Mesenchymal stem cell (in vitro differentiated cells and primary cell): ENCODE measurements around the gene CHST4. TPM values are rescaled to one million over a fixed set of nuclear protein-coding genes. Genes with fewer than 3 reads are reported as not detected.

Experiments
- DNase-seq: peaks from one replicate; pipeline ENCODE4 v3.0.0-alpha.2; 2013
- H2AFZ ChIP-seq: one replicate; pipeline ENCODE4 v1.6.1; 2013; ENCODE audit warnings: low read depth, mild to moderate bottlenecking, control low read depth, inconsistent platforms, low read length, moderate library complexity
- H2AK5ac ChIP-seq: 2 replicates; pipeline ENCODE4 v1.6.1; 2013; ENCODE audit warnings: low read length, moderate library complexity, mild to moderate bottlenecking, inconsistent platforms; ENCODE audit not compliant: severe bottlenecking
- H2BK120ac ChIP-seq: one replicate; pipeline ENCODE4 v1.6.1; 2013; ENCODE audit warnings: low read depth, mild to moderate bottlenecking, inconsistent platforms, low read length, moderate library complexity
- H2BK12ac ChIP-seq, 2 experiments: one replicate each; pipeline ENCODE4 v1.6.1; 2013; ENCODE audit warnings: inconsistent platforms in 2 of 2, low read length in 2 of 2, mild to moderate bottlenecking in 2 of 2, moderate library complexity in 2 of 2, control low read depth in 1 of 2
- H2BK15ac ChIP-seq: one replicate; pipeline ENCODE4 v1.6.1; 2013; ENCODE audit warnings: mild to moderate bottlenecking, low read depth, inconsistent platforms; ENCODE audit not compliant: poor library complexity, severe bottlenecking
- H2BK5ac ChIP-seq: 2 replicates; pipeline ENCODE4 v1.6.1; 2013; ENCODE audit warnings: low read depth, mild to moderate bottlenecking, low read length, control low read depth, inconsistent platforms; ENCODE audit not compliant: poor library complexity, severe bottlenecking
- H3K14ac ChIP-seq, 2 experiments: one replicate each; pipeline ENCODE4 v1.6.1; 2013; ENCODE audit warnings: inconsistent platforms in 2 of 2, low read length in 2 of 2, control low read depth in 1 of 2, mild to moderate bottlenecking in 1 of 2, moderate library complexity in 1 of 2
- H3K18ac ChIP-seq, 2 experiments: one replicate each; pipeline ENCODE4 v1.6.1; 2013; ENCODE audit warnings: inconsistent platforms in 2 of 2, low read length in 2 of 2, control low read depth in 1 of 2, low read depth in 1 of 2, mild to moderate bottlenecking in 1 of 2
- H3K23ac ChIP-seq, 2 experiments: one replicate each; pipeline ENCODE4 v1.6.1; 2013; ENCODE audit warnings: inconsistent platforms in 2 of 2, low read length in 2 of 2, mild to moderate bottlenecking in 2 of 2, moderate library complexity in 2 of 2, control low read depth in 1 of 2
- H3K27ac ChIP-seq: 2 replicates; pipeline ENCODE4 v1.5.1; 2013; ENCODE audit warnings: mild to moderate bottlenecking, moderate library complexity, low read length, control low read depth, inconsistent platforms; ENCODE audit not compliant: poor library complexity, severe bottlenecking
- H3K27me3 ChIP-seq, 2 experiments: 2 replicates each; pipeline versions ENCODE4 v1.6.1 to v1.7.0; 2013; ENCODE audit warnings: low read length in 2 of 2, mild to moderate bottlenecking in 2 of 2, moderate library complexity in 2 of 2, control low read depth in 1 of 2, inconsistent platforms in 1 of 2; ENCODE audit not compliant: control insufficient read depth in 1 of 2, insufficient read depth in 1 of 2
- H3K36me3 ChIP-seq, 2 experiments: 2 replicates each; pipeline versions ENCODE4 v1.6.1 to v1.7.0; 2013; ENCODE audit warnings: low read length in 2 of 2, control low read depth in 1 of 2, inconsistent platforms in 1 of 2, low read depth in 1 of 2, mild to moderate bottlenecking in 1 of 2; ENCODE audit not compliant: insufficient read depth in 2 of 2, control insufficient read depth in 1 of 2
- H3K4ac ChIP-seq, 2 experiments: one replicate each; pipeline ENCODE4 v1.6.1; 2013; ENCODE audit warnings: inconsistent platforms in 2 of 2, low read length in 2 of 2, mild to moderate bottlenecking in 2 of 2, moderate library complexity in 2 of 2, control low read depth in 1 of 2, low read depth in 1 of 2
- H3K4me1 ChIP-seq: 2 replicates; pipeline ENCODE4 v1.6.1; 2013; ENCODE audit warnings: low read depth, low read length, control low read depth; ENCODE audit not compliant: control insufficient read depth, insufficient read depth
- H3K4me2 ChIP-seq: 2 replicates; pipeline ENCODE4 v1.6.1; 2013; ENCODE audit warnings: low read length, mild to moderate bottlenecking, inconsistent platforms; ENCODE audit not compliant: poor library complexity, severe bottlenecking
- H3K4me3 ChIP-seq, 2 experiments: 2 replicates each; pipeline versions ENCODE4 v1.5.1 to v1.7.0; 2013; ENCODE audit warnings: low read length in 2 of 2, mild to moderate bottlenecking in 2 of 2, control low read depth in 1 of 2, low read depth in 1 of 2; ENCODE audit not compliant: insufficient read depth in 1 of 2
- H3K79me1 ChIP-seq: replicated peaks from 2 replicates; pipeline ENCODE4 v1.6.1; 2013; ENCODE audit warnings: mild to moderate bottlenecking, control low read depth, low read length, inconsistent platforms; ENCODE audit not compliant: poor library complexity, severe bottlenecking
- H3K9ac ChIP-seq: 2 replicates; pipeline ENCODE4 v1.7.0; 2013; ENCODE audit warnings: mild to moderate bottlenecking, low read length, moderate library complexity
- H3K9me3 ChIP-seq: 2 replicates; pipeline ENCODE4 v1.7.0; 2013; ENCODE audit warnings: mild to moderate bottlenecking, low read length; ENCODE audit not compliant: control insufficient read depth
- H4K8ac ChIP-seq: one replicate; pipeline ENCODE4 v1.6.1; 2013; ENCODE audit warnings: inconsistent platforms, mild to moderate bottlenecking, low read length, moderate library complexity
- H4K91ac ChIP-seq: one replicate; pipeline ENCODE4 v1.6.1; 2013; ENCODE audit warnings: mild to moderate bottlenecking, low read length, inconsistent platforms
- WGBS: methylation state at CpG from one replicate; pipeline ENCODE4 v1.1.7; 2013; ENCODE audit warnings: mixed read lengths; 5-methylcytosine and 5-hydroxymethylcytosine counted together
- polyA plus RNA-seq, 2 experiments: library from polyadenylated mRNA; stranded (reverse); fragments of 200-250 nt; gene quantifications; one replicate each; pipeline ENCODE4 v1.2.3, GENCODE V29; 2013

The CHST4 gene
- not detected for polyA plus RNA-seq (2013, experiment 1 of 2)
- not detected for polyA plus RNA-seq (2013, experiment 2 of 2)

- no peak within 1 kb of the TSS for H2BK12ac ChIP-seq
- DNase-seq: peak; percentile 24
- H3K14ac ChIP-seq: no peak within 1 kb of the TSS
- H3K23ac ChIP-seq: no peak within 1 kb of the TSS
- no peak within 1 kb of the TSS for H3K4ac ChIP-seq
- no peak within 1 kb of the TSS for H2BK5ac ChIP-seq
- H2BK120ac ChIP-seq: no peak within 1 kb of the TSS
- peak within 1 kb of the TSS; percentile 15 for H3K4me2 ChIP-seq
- H3K79me1 ChIP-seq: no peaks in the 10 kb centered on the region
- peaks cover 4% of the 10 kb centered on the region for H3K4me1 ChIP-seq
- no peaks in the 10 kb centered on the region for H3K9me3 ChIP-seq
- H3K27me3 ChIP-seq: peaks cover 22 to 31% of the 10 kb centered on the region in 2 experiments
- peak within 1 kb of the TSS; percentile 27 for H3K9ac ChIP-seq
- H2AK5ac ChIP-seq: no peak within 1 kb of the TSS
- no peak within 1 kb of the TSS for H2BK15ac ChIP-seq
- no peak within 1 kb of the TSS for H3K18ac ChIP-seq
- peak within 1 kb of the TSS in 1 of 2 experiments; percentile 27 for H3K4me3 ChIP-seq
- H3K36me3 ChIP-seq: no peaks in the 10 kb centered on the region
- H3K27ac ChIP-seq: peak within 1 kb of the TSS; percentile 4
- no peak within 1 kb of the TSS for H4K91ac ChIP-seq
- no peak within 1 kb of the TSS for H2AFZ ChIP-seq
- H4K8ac ChIP-seq: no peak within 1 kb of the TSS
- 8% methylated on average over 8 of the region's 9 CpGs for WGBS
Measured at GRCh38 chr16:71526111-71526631, at the start of gene CHST4. Gene CHST4, plus strand, starts transcription at chr16:71526426. Its CDS starts 10,252 bp downstream, at chr16:71536678.

- no peak overlapping the region for H3K18ac ChIP-seq
- peaks cover 8% of the 10 kb centered on the region for H3K9me3 ChIP-seq
- H2AK5ac ChIP-seq: no peak overlapping the region
- no peak overlapping the region for H3K23ac ChIP-seq
- no peaks in the 10 kb centered on the region for H3K27me3 ChIP-seq
- no peak overlapping the region for H2BK15ac ChIP-seq
- DNase-seq: no peak
- no peak overlapping the region for H2BK12ac ChIP-seq
- peaks cover 6% of the 10 kb centered on the region for H3K79me1 ChIP-seq
- H2BK5ac ChIP-seq: no peak overlapping the region
- no peak overlapping the region for H2BK120ac ChIP-seq
- WGBS: 92% methylated on average over 4 of the region's 4 CpGs
- no peak overlapping the region for H4K91ac ChIP-seq
- no peaks in the 10 kb centered on the region for H3K4me1 ChIP-seq
- H3K4ac ChIP-seq: no peak overlapping the region
- no peak overlapping the region for H4K8ac ChIP-seq
- H2AFZ ChIP-seq: no peak overlapping the region
- no peak overlapping the region for H3K27ac ChIP-seq
- H3K4me2 ChIP-seq: no peak overlapping the region
- no peak overlapping the region for H3K9ac ChIP-seq
- H3K14ac ChIP-seq: no peak overlapping the region
- peaks cover 0 to 51% of the 10 kb centered on the region in 2 experiments for H3K36me3 ChIP-seq
- H3K4me3 ChIP-seq: no peak overlapping the region
Measured at GRCh38 chr16:71476457-71477124, 49.6 kb upstream of the CHST4 start.

GRCh38 chr16:71479420-71479819 is 46.8 kb upstream of the CHST4 start:
- peaks cover 15% of the 10 kb centered on the region for H3K79me1 ChIP-seq
- H4K91ac ChIP-seq: no peak overlapping the region
- no peaks in the 10 kb centered on the region for H3K27me3 ChIP-seq
- H2BK5ac ChIP-seq: no peak overlapping the region
- H2BK15ac ChIP-seq: no peak overlapping the region
- DNase-seq: peak; percentile 41
- H2AK5ac ChIP-seq: no peak overlapping the region
- no peak overlapping the region for H2BK120ac ChIP-seq
- H3K23ac ChIP-seq: no peak overlapping the region
- H3K14ac ChIP-seq: no peak overlapping the region
- WGBS: 75% methylated on average over 3 of the region's 3 CpGs
- no peak overlapping the region for H3K9ac ChIP-seq
- H3K4me3 ChIP-seq: no peak overlapping the region
- H3K4me1 ChIP-seq: peaks cover 2% of the 10 kb centered on the region
- H4K8ac ChIP-seq: no peak overlapping the region
- no peak overlapping the region for H3K27ac ChIP-seq
- H3K36me3 ChIP-seq: peaks cover 0 to 51% of the 10 kb centered on the region in 2 experiments
- H3K4me2 ChIP-seq: no peak overlapping the region
- H2AFZ ChIP-seq: no peak overlapping the region
- H3K9me3 ChIP-seq: peaks cover 8% of the 10 kb centered on the region
- H3K4ac ChIP-seq: no peak overlapping the region
- no peak overlapping the region for H3K18ac ChIP-seq
- H2BK12ac ChIP-seq: no peak overlapping the region

GRCh38 chr16:71480956-71481355 is 45.3 kb upstream of the CHST4 start:
- H2BK120ac ChIP-seq: no peak overlapping the region
- 100% methylated on average over 2 of the region's 2 CpGs for WGBS
- no peak overlapping the region for H4K8ac ChIP-seq
- H3K27me3 ChIP-seq: no peaks in the 10 kb centered on the region
- H3K4me1 ChIP-seq: peaks cover 3% of the 10 kb centered on the region
- no peak overlapping the region for H4K91ac ChIP-seq
- H3K4me2 ChIP-seq: no peak overlapping the region
- H3K4ac ChIP-seq: no peak overlapping the region
- H3K18ac ChIP-seq: no peak overlapping the region
- peaks cover 8% of the 10 kb centered on the region for H3K9me3 ChIP-seq
- H2BK5ac ChIP-seq: no peak overlapping the region
- H2BK15ac ChIP-seq: no peak overlapping the region
- H3K4me3 ChIP-seq: no peak overlapping the region
- peaks cover 0 to 45% of the 10 kb centered on the region in 2 experiments for H3K36me3 ChIP-seq
- H3K23ac ChIP-seq: no peak overlapping the region
- H2AFZ ChIP-seq: no peak overlapping the region
- H2AK5ac ChIP-seq: no peak overlapping the region
- H2BK12ac ChIP-seq: no peak overlapping the region
- peaks cover 15% of the 10 kb centered on the region for H3K79me1 ChIP-seq
- H3K27ac ChIP-seq: no peak overlapping the region
- H3K9ac ChIP-seq: no peak overlapping the region
- H3K14ac ChIP-seq: no peak overlapping the region
- DNase-seq: no peak
